ENCODE data around the gene OR11G2. TPM values are rescaled to one million over a fixed set of nuclear protein-coding genes. Genes with fewer than 3 reads are reported as not detected.
"Not testable (repeated sequence)": the region's sequence is repeated elsewhere in the genome, so short reads cannot be mapped to it uniquely, and the experiment has no call there.

OR11G2 gene
- total and polyA plus RNA-seq, 2 donors (not counting 3 experiments of a cell fraction or from before 2014, with no cell fraction given) = not detected

- Histone ChIP-seq H3K27ac (ENCODE audit: insufficient read depth, low read depth, low read length) (no peak overlapping the region), H3K79me2 (ENCODE audit: control insufficient read depth, insufficient read depth, low read length) (no peaks in the 10 kb centered on the region), H3K4me3 (replicated peaks in 1 of 3; ENCODE audit: insufficient read depth in 1 of 3, low read depth in 1 of 3, low read length in 3 of 3) (no peak overlapping the region), H3K4me1 (ENCODE audit: control insufficient read depth, extremely low read depth, insufficient read depth, low read length) (no peaks in the 10 kb centered on the region), H3K9me3 (replicated peaks; ENCODE audit: control insufficient read depth, insufficient read depth, low read length) (no peaks in the 10 kb centered on the region), H3K36me3 (ENCODE audit: control insufficient read depth in 2 of 2, extremely low read depth in 1 of 2, insufficient read depth in 2 of 2, low read length in 2 of 2) (no peaks in the 10 kb centered on the region), H4K20me1 (replicated peaks; ENCODE audit: control insufficient read depth, extremely low read depth, insufficient read depth, low read length) (no peaks in the 10 kb centered on the region), H3K27me3 (ENCODE audit: control insufficient read depth in 2 of 2, insufficient read depth in 2 of 2, low read length in 2 of 2) (no peaks in the 10 kb centered on the region), H3K9me1 (replicated peaks; ENCODE audit: control insufficient read depth, extremely low read depth, insufficient read depth, low read length) (no peaks in the 10 kb centered on the region), H3K9ac (replicated peaks; ENCODE audit: extremely low read depth, insufficient read depth, low read length) (no peak overlapping the region), H2AFZ (ENCODE audit: low read depth, low read length) (no peak overlapping the region), H3K4me2 (ENCODE audit: insufficient read depth, low read length) (no peak overlapping the region)
- dilution Hi-C loops (cut with MboI; ENCODE audit: extremely low pct_ligation_motif_present, low sequenced_read_pairs) (no loop called here), intact Hi-C loops (cut with micrococcal nuclease) (no loop called here)
- TF ChIP-seq MYC (IDR thresholded peaks at IDR 0.05; ENCODE audit: low read depth, low read length) (no peak), GATA2 (IDR thresholded peaks at IDR 0.05; ENCODE audit: insufficient read depth, insufficient read length, low read depth, low read length) (no peak), CTCF (IDR thresholded peaks at IDR 0.05; ENCODE audit: extremely low read depth in 1 of 2, insufficient read depth in 1 of 2, low read depth in 1 of 2, low read length in 2 of 2) (no peak), FOS (IDR thresholded peaks at IDR 0.05; ENCODE audit: borderline replicate concordance, insufficient read depth, low read length) (no peak), POLR2A (IDR thresholded peaks at IDR 0.05; ENCODE audit: low read depth, low read length) (no peak), EZH2 (IDR thresholded peaks at IDR 0.05; ENCODE audit: borderline replicate concordance, low read depth, low read length, severe bottlenecking) (no peak), POLR2AphosphoS5 (IDR thresholded peaks at IDR 0.05; ENCODE audit: insufficient read depth, low read depth, low read length) (no peak), JUN (IDR thresholded peaks at IDR 0.05; ENCODE audit: borderline replicate concordance, insufficient read depth, insufficient read length, low read depth) (no peak), MAX (IDR thresholded peaks at IDR 0.05; ENCODE audit: insufficient read depth, insufficient read length) (no peak)
- DNase-seq (ENCODE audit: low read depth, low spot score) (no peak), FAIRE-seq (no peak)
- ChIA-PET POLR2A (no interaction called here), CTCF (no interaction called here)
- BruUV-seq (replicated peaks) = no TSS peak
Observed at GRCh38 chr14:20209595-20209994, 18.9 kb downstream of the OR11G2 start.

- H3K36me3 ChIP-seq (ENCODE audit: control insufficient read depth in 2 of 2, extremely low read depth in 1 of 2, insufficient read depth in 2 of 2, low read length in 2 of 2); H3K4me3 ChIP-seq (replicated peaks in 1 of 3; ENCODE audit: insufficient read depth in 1 of 3, low read depth in 1 of 3, low read length in 3 of 3); H2AFZ ChIP-seq (ENCODE audit: low read depth, low read length); H4K20me1 ChIP-seq (replicated peaks; ENCODE audit: control insufficient read depth, extremely low read depth, insufficient read depth, low read length); H3K9me1 ChIP-seq (replicated peaks; ENCODE audit: control insufficient read depth, extremely low read depth, insufficient read depth, low read length); BruUV-seq (replicated peaks); dilution Hi-C loops (cut with MboI; ENCODE audit: extremely low pct_ligation_motif_present, low sequenced_read_pairs); H3K27me3 ChIP-seq (ENCODE audit: control insufficient read depth in 2 of 2, insufficient read depth in 2 of 2, low read length in 2 of 2); CTCF ChIA-PET; DNase-seq (ENCODE audit: low read depth, low spot score); POLR2A ChIA-PET; H3K27ac ChIP-seq (ENCODE audit: insufficient read depth, low read depth, low read length); H3K4me1 ChIP-seq (ENCODE audit: control insufficient read depth, extremely low read depth, insufficient read depth, low read length); H3K4me2 ChIP-seq (ENCODE audit: insufficient read depth, low read length); H3K79me2 ChIP-seq (ENCODE audit: control insufficient read depth, insufficient read depth, low read length); FAIRE-seq; intact Hi-C loops (cut with micrococcal nuclease); H3K9ac ChIP-seq (replicated peaks; ENCODE audit: extremely low read depth, insufficient read depth, low read length); H3K9me3 ChIP-seq (replicated peaks; ENCODE audit: control insufficient read depth, insufficient read depth, low read length): not testable (repeated sequence)
Observed at GRCh38 chr14:20212406-20212805, 21.7 kb downstream of the OR11G2 start.
